ENCODE data around the gene MARVELD3. TPM values are rescaled to one million over a fixed set of nuclear protein-coding genes. Genes with fewer than 3 reads are reported as not detected.

The MARVELD3 gene
- total RNA-seq, 4 donors from 2014 or later = 6.5 to 11.8 (median 9.8) TPM

DNA sequence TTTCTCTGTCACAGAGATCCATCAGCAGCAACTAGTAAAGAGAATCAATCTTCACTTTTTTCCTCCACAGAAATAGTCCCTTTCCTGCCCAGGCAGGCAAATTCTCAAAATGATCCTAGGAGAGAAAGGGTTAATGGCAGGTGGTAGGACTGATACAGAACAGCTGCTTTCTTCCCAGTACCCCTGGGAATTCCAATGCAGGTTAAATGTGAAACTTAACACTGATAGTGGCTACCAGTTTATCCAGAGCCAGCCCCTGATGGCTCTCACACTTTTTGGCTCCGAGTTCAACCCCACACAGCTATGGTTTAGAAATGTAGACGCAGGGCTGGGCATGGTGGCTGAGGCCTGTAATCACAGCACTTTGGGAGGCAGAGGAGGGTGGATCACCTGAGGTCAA is 22.2 kb downstream of the MARVELD3 start:
- Histone ChIP-seq H3K4me3 (no peak overlapping the region), H3K36me3 (peaks cover 7 to 55% (median 9%) of the 10 kb centered on the region in 3 donors), H3K9me3 (no peaks in the 10 kb centered on the region), H3K27me3 (no peaks in the 10 kb centered on the region), H3K27ac (no peak overlapping the region), H3K4me1 (no peaks in the 10 kb centered on the region)
- intact Hi-C loops (cut with DNase I) = no loop called here
- 60 to 86% methylated on average over 1 of the region's 2 CpGs for WGBS, 2 donors
- TF ChIP-seq, protein P1, sequence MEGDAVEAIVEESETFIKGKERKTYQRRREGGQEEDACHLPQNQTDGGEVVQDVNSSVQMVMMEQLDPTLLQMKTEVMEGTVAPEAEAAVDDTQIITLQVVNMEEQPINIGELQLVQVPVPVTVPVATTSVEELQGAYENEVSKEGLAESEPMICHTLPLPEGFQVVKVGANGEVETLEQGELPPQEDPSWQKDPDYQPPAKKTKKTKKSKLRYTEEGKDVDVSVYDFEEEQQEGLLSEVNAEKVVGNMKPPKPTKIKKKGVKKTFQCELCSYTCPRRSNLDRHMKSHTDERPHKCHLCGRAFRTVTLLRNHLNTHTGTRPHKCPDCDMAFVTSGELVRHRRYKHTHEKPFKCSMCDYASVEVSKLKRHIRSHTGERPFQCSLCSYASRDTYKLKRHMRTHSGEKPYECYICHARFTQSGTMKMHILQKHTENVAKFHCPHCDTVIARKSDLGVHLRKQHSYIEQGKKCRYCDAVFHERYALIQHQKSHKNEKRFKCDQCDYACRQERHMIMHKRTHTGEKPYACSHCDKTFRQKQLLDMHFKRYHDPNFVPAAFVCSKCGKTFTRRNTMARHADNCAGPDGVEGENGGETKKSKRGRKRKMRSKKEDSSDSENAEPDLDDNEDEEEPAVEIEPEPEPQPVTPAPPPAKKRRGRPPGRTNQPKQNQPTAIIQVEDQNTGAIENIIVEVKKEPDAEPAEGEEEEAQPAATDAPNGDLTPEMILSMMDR (IDR thresholded peaks at IDR 0.05) = no peak
- TF ChIP-seq POLR2A (IDR thresholded peaks at IDR 0.05) = no peak
- no peak for DNase-seq

DNA sequence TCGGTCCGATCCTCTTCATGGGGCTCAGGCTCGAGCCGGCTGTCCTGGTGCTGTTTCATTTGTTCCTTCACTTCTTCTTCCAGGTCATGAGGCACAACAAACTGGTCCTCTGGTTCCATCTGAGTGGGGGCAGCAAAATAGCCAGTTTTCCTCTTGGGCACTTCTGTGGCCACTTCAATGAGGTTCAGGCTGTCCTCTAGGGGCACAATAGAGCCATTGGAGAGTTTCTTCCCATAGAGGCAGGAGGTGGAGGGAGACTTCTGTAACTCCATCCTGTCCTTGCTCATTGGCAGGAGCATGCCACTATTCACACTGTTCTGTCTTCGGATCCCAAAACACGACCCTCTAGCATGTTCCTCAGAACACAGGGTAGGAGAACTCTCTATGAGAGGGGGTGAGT is 22.9 kb downstream of the MARVELD3 start:
- WGBS, 2 donors = 83 to 91% methylated on average over 4 to 6 of the region's 6 CpGs
- no peak for TF ChIP-seq POLR2A (IDR thresholded peaks at IDR 0.05)
- TF ChIP-seq, protein P1 (IDR thresholded peaks at IDR 0.05) = peak in 1 of 6 experiments; percentile 13
- H3K27me3 ChIP-seq = no peaks in the 10 kb centered on the region
- no peak overlapping the region for H3K4me3 ChIP-seq
- H3K27ac ChIP-seq = no peak overlapping the region
- no peaks in the 10 kb centered on the region for H3K4me1 ChIP-seq
- H3K9me3 ChIP-seq = no peaks in the 10 kb centered on the region
- no peak for DNase-seq
- H3K36me3 ChIP-seq = peaks cover 7 to 57% (median 9%) of the 10 kb centered on the region in 3 donors
- intact Hi-C loops (cut with DNase I) = no loop called here

DNA sequence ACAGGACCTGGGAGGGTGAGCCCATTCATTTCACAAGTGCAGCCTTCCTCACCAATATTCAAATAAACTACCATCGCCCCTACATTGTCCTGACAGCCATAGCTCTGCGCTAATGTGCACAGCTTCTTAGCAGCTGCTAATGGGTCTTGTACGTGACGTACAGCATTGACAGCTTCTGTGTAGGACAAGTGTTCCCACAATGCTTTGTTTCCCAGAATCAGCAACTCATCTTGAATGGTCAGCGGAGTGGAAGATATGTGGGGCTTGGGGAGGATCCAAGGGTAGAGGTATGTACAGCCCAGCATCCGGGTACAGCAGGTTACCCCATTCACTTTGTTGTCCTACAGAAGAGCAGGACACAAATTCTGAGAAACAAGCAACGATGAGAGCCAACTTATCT is 23.7 kb downstream of the MARVELD3 start:
- intact Hi-C loops (cut with DNase I) = no loop called here
- H3K4me3 ChIP-seq = no peak overlapping the region
- 90 to 92% methylated on average over 7 of the region's 7 CpGs for WGBS, 2 donors
- no peak overlapping the region for H3K27ac ChIP-seq
- H3K4me1 ChIP-seq = no peaks in the 10 kb centered on the region
- TF ChIP-seq, protein P1 (IDR thresholded peaks at IDR 0.05) = no peak
- no peak for TF ChIP-seq POLR2A (IDR thresholded peaks at IDR 0.05)
- no peaks in the 10 kb centered on the region for H3K27me3 ChIP-seq
- no peak for DNase-seq
- no peaks in the 10 kb centered on the region for H3K9me3 ChIP-seq
- peaks cover 7 to 64% (median 14%) of the 10 kb centered on the region in 3 donors for H3K36me3 ChIP-seq

DNA sequence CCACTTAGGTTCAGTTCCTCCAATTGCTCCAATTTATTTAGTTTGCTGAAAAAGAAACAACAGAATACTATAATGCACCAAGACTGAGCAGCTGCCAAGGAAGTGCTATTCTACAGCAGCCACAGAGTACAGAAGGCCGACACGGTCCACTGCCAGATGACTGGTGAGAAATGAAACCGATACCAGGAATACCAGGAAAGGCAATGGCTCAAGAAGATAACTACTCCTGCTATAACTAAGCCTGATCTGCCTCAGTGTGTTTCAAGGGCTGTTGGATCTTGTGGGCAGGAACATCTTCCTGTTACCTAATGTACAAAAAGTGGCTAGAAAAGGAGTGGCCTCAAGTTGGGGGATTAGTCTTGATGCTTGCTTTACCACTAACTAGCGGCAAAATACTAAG is 32.8 kb downstream of the MARVELD3 start:
- H3K4me1 ChIP-seq = no peaks in the 10 kb centered on the region
- TF ChIP-seq, protein P1 (IDR thresholded peaks at IDR 0.05) = no peak
- TF ChIP-seq POLR2A (IDR thresholded peaks at IDR 0.05) = no peak
- no peak overlapping the region for H3K4me3 ChIP-seq
- no peaks in the 10 kb centered on the region for H3K9me3 ChIP-seq
- 69 to 78% methylated on average over 4 of the region's 4 CpGs for WGBS, 2 donors
- intact Hi-C loops (cut with DNase I) = no loop called here
- peaks cover 0 to 79% (median 20%) of the 10 kb centered on the region in 3 donors for H3K36me3 ChIP-seq
- no peak overlapping the region for H3K27ac ChIP-seq
- no peak for DNase-seq
- no peaks in the 10 kb centered on the region for H3K27me3 ChIP-seq

DNA sequence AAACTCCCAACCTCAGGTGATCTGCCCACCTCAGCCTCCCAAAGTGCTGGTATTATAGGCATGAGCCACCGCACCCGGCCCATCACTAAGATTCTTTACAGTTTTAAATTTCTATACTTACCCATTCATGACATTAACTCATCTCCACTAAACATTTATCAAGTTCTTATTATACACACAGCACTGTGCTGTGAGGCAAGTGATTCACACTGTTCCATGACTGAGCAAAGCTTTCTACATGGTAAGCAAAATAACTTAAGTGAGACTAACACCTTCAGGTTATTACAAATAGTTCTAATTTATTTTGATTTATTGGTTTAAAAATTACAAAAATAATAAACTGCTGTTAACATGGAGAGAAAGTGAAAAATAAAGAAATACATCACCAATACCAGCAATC is 33.5 kb downstream of the MARVELD3 start:
- H3K27ac ChIP-seq = no peak overlapping the region
- DNase-seq = no peak
- H3K4me3 ChIP-seq = no peak overlapping the region
- H3K27me3 ChIP-seq = no peaks in the 10 kb centered on the region
- no peaks in the 10 kb centered on the region for H3K4me1 ChIP-seq
- no peaks in the 10 kb centered on the region for H3K9me3 ChIP-seq
- H3K36me3 ChIP-seq = peaks cover 0 to 81% (median 18%) of the 10 kb centered on the region in 3 donors
- 100% methylated on average over 2 of the region's 2 CpGs for WGBS, 2 donors
- intact Hi-C loops (cut with DNase I) = no loop called here
- TF ChIP-seq POLR2A (IDR thresholded peaks at IDR 0.05) = no peak
- TF ChIP-seq, protein P1 (IDR thresholded peaks at IDR 0.05) = no peak

Measured in esophagus squamous epithelium (tissue), 5 donors.